C4-2B (cell line): ENCODE measurements around the gene MOGAT3.

ENCODE experiments used
- H3K27ac ChIP-seq: fragments of 450-650 bp; 2 replicates; pipeline ENCODE4 v1.5.1; 2017
- CTCF ChIP-seq: fragments of 450-650 bp; conservative IDR thresholded peaks from 2 replicates; pipeline ENCODE4 v1.5.1; 2017; ENCODE audit warnings: mild to moderate bottlenecking
- ZFX ChIP-seq: fragments of 450-650 bp; IDR thresholded peaks from 2 replicates; pipeline ENCODE4 v1.6.1; 2017

MOGAT3 gene

GRCh38 chr7:101237206-101238067, 36.6 kb upstream of the MOGAT3 start, which contains the start of gene CLDN15:
TSS of gene CLDN15 (minus strand) at chr7:101237802. CDS start at chr7:101237581, 221 bp downstream.
- H3K27ac ChIP-seq: no peak within 1 kb of the TSS
- no peak for TF ChIP-seq CTCF
- TF ChIP-seq ZFX: no peak

GRCh38 chr7:101236292-101236835, 35.5 kb upstream of the MOGAT3 start:
- TF ChIP-seq CTCF (no peak), ZFX (no peak)

GRCh38 chr7:101235522-101235921, 34.7 kb upstream of the MOGAT3 start:
- TF ChIP-seq CTCF (no peak), ZFX (no peak)
- H3K27ac ChIP-seq: no peak overlapping the region

More at GRCh38 chr7:101236292-101236835, 35.5 kb upstream of the MOGAT3 start:
- no peak overlapping the region for H3K27ac ChIP-seq

- TF ChIP-seq CTCF (no peak), ZFX (no peak)
- no peak overlapping the region for H3K27ac ChIP-seq
Measured at GRCh38 chr7:101235050-101235449, 34.2 kb upstream of the MOGAT3 start.

- TF ChIP-seq CTCF: no peak
- no peak for TF ChIP-seq ZFX
- no peak overlapping the region for H3K27ac ChIP-seq
Measured at GRCh38 chr7:101234636-101235035, 33.8 kb upstream of the MOGAT3 start.

- TF ChIP-seq ZFX (no peak), CTCF (no peak)
- no peak overlapping the region for H3K27ac ChIP-seq
Measured at GRCh38 chr7:101233907-101234547, 33.2 kb upstream of the MOGAT3 start.

- H3K27ac ChIP-seq: peak overlapping the region; percentile 63
- TF ChIP-seq CTCF (no peak), ZFX (0 out of 2 replicates have a peak, but pooled peaks have one; percentile 11)
Measured at GRCh38 chr7:101232141-101232850, 31.5 kb upstream of the MOGAT3 start.
